ENCODE measurements around the gene KLKB1.
"Not testable (repeated sequence)": the region's sequence is repeated elsewhere in the genome, so short reads cannot be mapped to it uniquely, and the experiment has no call there.

- not testable (repeated sequence) for TF ChIP-seq CTCF (IDR thresholded peaks at IDR 0.05; ENCODE audit: low read length); EZH2 (optimal IDR thresholded peaks at IDR 0.05; ENCODE audit: low read depth, low read length)
Measured at GRCh38 chr4:186242031-186242430, 14.7 kb downstream of the KLKB1 start.
